HL-60/S4 treated with phorbol 12-myristate 13-acetate at 8.2 ng/mL for 4 days and 3 days (cell line): ENCODE results near the gene IFI44L.

Source experiments
- in situ Hi-C: fragments of 300-500 bp; cut with MboI; formaldehyde crosslinking; loops from 2 replicates; pipeline ENCODE4 v1.15.0; 2022; ENCODE audit warnings: low sequenced_read_pairs

The IFI44L gene

DNA sequence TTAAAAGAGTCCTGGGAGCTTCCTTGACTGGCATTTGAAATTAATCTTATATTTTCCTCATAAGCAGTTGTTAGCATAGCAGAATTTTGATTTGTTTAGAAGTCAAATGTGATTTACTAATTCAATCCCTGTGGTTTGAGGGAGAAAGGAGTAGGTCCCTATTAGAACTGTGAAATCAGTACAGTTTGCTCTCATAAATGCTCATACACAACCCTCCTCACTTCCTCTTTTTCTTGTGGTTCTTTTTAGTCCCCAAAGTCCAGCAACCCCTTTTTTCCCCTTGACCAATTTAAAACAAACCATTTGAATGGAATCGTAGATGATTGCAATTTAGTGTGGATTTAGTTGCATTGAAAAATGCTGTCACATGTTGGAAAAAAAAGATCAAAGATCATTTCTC is 20.2 kb downstream of the IFI44L start:
- in situ Hi-C loops, result no loop called here

DNA sequence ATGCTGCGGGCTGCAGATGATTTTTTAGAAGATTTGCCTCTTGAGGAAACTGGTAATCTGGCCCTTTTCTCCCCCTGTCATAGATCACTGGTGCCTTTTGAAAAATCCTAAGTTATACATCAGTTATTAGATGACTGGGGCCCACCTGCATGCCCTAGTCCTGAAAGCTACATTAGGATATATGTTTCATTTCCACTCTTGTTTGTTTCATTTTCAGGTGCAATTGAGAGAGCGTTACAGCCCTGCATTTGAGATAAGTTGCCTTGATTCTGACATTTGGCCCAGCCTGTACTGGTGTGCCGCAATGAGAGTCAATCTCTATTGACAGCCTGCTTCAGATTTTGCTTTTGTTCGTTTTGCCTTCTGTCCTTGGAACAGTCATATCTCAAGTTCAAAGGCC is 21.3 kb downstream of the IFI44L start:
- in situ Hi-C loops, result no loop called here

DNA sequence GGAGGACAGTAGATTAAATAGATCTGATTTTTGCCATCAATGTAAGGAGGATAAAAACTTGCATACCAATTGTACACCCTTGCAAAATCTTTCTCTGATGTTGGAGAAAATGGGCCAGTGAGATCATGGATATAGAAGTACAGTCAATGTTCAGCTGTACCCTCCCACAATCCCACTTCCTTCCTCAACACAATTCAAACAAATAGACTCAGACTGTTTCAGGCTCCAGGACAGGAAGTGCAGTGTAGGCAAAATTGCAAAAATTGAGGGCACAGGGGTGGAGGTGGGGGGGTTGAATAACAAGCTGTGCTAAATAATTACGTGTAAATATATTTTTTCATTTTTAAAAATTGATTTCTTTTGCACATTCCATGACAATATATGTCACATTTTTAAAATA is 25.5 kb downstream of the IFI44L start:
- in situ Hi-C loops, result no loop called here

DNA sequence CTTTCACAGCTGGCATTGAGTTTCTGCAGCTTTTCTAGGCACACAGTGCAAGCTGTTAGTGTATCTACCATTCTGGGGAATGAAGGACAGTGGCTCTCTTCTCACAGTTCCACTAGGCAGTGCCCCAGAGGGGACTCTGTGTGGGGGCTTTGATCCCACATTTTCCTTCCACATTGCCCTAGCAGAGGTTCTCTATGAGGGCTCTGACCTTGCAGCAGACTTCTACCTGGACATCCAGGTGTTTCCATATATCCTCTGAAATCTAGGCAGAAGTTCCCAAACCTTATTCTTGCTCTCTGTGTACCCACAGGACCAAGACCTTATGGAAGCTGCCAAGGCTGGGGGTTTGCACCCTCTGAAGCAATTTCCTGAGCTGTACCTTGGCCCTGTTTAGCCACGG is 27.0 kb downstream of the IFI44L start:
- in situ Hi-C loops, result no loop called here

DNA sequence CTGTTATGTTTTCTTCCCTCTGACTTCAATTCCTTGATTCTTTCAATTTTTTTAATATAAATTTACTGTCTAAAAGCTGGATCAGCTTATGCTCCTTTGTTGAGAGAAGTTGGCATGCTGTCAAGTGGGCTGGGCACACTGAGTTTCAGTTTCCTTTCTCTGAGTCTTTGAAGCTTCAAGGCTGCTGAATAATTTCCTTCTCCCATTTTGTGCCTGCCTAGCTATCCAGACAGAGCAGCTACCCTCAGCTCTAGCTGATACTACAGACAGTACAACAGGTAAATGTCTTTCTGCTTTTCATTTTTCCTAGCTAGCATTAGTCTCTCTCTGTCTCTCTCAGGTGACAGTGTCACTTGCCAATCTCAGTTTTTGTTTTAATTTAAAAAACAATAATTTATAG is 29.4 kb downstream of the IFI44L start, which contains the start of gene IFI44:
Gene IFI44, plus strand, starts transcription at position 204 of the 400 bp plus-strand sequence. CDS start 365 bp downstream, outside the sequence.
- in situ Hi-C loops, result no loop called here

DNA sequence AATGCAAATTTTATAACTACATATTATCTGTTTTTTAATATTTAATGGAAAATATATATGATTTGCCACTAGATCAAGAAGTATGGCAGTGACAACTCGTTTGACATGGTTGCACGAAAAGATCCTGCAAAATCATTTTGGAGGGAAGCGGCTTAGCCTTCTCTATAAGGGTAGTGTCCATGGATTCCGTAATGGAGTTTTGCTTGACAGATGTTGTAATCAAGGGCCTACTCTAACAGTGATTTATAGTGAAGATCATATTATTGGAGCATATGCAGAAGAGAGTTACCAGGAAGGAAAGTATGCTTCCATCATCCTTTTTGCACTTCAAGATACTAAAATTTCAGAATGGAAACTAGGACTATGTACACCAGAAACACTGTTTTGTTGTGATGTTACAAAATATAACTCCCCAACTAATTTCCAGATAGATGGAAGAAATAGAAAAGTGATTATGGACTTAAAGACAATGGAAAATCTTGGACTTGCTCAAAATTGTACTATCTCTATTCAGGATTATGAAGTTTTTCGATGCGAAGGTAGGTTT is 29.9 kb downstream of the IFI44L start:
- in situ Hi-C loops, result no loop called here

DNA sequence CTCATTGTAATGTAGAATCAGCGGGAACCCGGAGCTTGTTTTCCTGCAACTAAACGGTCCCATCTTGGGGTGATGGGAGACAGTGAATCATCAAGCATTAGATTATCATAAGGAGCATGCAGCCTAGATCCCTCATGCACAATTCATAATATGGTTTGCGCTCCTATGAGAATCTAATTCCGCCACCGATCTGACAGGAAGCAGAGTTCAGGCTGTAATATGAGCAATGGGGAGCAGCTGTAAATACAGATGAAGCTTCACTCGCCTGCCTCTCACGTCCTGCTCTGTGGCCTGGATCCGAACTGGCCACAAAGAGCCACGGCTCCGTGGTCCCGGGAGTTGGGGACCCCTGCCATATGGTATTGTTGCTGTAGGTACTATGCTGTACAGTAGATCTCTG is 31.0 kb downstream of the IFI44L start:
- in situ Hi-C loops, result no loop called here

DNA sequence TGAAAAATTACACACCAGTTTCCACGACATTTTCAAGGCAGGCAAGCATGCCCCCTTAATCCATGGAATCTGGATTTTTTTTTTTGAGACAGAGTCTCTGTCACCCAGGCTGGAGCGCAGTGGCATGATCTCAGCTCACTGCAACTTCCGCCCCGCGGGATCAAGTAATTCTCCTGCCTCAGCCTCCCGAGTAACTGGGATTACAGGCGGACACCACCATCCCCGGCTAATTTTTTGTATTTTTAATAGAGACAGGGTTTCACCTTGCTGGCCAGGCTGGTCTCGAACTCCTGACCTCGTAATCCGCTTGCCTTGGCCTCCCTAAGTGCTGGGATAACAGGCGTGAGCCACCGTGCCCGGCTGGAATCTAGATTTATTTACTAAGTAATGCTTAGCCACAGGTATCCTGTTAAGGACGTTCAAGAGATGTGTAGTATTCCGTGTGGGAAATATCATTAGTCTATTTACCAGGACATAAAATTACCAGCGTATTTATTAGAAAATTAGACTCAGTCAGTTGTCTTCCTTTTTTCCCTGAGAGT is 31.8 kb downstream of the IFI44L start:
- in situ Hi-C loops, result no loop called here

DNA sequence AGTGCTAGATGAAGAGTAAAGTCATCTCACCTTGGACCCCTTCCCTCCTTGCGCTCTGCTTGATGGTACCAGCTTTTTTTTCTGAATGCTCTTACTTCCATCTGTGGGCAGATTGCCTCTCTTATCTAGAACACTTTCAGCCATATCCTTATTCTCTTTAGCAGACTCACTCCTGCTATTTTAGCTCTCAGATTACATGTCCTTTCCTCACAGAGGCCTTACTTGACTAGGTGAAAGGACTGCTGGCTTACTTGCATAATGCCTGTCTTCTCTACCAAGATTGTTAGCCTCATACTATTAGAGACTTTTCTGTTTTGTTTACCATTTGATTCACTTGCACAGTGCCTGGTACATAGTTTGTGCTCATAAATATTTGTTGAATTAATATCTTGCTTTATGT is 38.7 kb downstream of the IFI44L start:
- in situ Hi-C loops, result no loop called here

DNA sequence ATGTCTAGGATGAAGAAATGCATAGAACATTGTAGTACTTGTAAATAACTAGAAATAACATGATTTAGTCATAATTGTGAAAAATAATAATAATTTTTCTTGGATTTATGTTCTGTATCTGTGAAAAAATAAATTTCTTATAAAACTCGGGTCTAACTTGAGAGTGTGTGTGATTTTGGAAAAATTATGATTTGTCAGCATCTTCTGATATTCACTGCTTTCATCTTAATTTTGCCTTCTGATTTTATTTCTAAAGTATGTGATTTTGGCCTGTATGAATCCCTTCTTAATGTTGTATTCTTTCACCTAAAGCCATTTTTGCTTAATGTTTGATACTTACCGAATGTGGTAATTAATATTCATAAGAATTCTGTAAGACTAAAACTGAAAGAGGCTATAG is 43.7 kb downstream of the IFI44L start:
- in situ Hi-C loops, result no loop called here

DNA sequence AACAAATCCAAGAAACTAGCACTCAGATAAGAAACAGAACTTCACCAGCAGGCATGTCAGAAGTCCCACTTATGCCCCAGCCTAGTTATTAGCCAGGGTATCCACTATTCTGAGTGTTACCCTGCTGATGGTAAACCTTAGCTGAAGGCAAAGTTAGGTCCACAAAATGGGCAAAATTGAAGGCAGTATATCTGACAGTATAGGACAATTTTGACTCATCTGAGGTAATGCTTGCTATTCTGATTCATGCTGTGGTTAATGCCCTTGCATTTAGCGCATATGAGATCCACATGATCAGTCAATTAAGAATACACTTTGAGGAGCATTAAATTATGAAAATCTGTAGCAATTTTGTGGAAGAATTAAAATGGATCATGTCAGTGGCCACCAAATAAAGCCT is 44.5 kb downstream of the IFI44L start:
- in situ Hi-C loops, result no loop called here

DNA sequence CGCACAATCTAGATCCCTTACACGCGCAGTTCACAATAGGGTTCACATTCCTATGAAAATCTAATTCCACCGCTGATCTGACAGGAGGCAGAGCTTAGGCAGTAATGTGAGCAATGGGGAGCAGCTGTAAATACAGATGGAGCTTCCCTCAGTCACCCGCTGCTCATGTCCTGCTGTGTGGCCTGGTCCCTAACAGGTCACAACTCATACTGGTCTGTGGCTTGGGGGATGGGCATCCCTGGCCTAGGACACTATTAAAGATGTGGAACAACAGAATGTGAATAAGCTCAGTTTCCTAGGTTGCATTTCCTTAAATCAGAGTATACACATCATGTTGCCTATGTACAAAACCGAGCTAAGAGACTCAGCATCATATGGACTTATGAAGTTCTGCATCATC is 45.6 kb downstream of the IFI44L start:
- in situ Hi-C loops, result no loop called here

DNA sequence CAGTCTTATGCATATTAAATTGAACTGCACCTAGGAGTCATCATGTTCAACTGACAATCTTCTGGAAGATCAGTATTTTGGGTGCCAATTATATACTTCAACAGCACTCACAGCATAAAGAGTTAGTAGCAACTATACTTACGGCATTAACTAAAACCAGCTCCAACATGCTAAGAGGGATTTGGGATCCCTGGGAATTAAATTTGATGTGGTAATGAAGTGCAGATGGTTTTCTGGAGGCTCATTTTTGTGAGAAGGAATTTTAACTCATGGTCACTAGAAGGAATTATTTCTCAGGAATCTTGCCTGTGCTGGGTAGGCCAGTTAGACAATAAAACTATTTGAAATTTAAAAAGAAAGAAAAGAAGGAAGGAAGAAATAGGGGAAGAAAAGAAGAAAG is 47.7 kb downstream of the IFI44L start:
- in situ Hi-C loops, result no loop called here

DNA sequence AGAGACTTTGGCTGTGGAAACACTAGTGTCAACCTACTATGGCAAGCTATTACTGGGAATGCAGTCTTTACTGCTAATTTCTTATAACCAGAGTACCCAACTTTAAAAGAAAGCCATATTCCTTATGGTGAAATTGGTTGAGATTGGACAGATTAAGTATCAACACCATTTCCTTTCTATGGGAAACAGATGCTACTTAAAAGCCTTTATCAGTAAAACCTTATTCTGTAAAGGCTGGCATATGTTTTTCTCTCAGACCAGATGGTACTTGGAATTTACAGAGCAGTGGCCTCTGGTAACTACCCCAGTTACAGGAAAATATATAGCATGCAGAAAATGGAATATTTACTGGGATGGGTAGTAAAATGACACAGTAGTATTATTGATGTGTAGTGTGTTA is 48.2 kb downstream of the IFI44L start:
- in situ Hi-C loops, result no loop called here

DNA sequence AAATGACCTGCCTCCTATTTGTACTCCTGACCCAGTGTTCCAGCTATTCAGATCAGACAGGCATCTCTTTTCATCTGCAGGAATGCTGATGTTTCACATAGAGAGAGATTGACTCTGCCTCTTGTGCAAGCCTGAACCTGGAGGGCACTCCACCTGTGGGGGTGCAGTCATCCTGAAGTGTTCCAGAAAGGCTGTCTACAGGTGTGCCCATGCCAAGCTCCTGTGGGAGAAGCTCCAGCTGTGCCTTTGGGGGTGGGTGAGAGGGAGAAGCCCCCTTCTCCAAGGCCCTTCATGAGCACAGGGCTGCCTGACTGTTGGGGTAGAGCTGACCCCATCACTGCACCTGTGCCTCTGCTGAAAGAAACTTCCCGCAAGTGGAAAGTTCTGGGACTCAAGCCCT is 52.2 kb downstream of the IFI44L start:
- in situ Hi-C loops, result no loop called here

DNA sequence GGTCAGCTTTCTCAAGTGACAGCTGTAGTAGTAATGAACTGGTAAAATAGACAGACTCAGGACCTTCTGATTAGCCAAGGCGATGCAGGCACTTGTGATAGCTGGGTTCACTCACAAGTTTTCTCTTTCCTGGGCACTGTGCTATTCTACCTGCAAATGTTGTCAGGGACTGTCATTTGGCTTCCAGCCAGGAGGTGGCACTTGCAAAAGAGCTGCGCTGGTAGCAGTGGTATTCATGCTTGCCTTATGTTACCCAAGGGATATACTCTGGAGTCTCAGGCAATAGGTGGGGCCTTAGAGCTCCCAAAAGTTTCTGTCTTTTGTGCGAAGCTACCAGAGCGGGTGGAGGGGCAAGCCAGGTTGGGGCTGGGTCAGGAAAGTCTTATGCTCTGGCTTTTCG is 52.9 kb downstream of the IFI44L start:
- in situ Hi-C loops, result no loop called here

DNA sequence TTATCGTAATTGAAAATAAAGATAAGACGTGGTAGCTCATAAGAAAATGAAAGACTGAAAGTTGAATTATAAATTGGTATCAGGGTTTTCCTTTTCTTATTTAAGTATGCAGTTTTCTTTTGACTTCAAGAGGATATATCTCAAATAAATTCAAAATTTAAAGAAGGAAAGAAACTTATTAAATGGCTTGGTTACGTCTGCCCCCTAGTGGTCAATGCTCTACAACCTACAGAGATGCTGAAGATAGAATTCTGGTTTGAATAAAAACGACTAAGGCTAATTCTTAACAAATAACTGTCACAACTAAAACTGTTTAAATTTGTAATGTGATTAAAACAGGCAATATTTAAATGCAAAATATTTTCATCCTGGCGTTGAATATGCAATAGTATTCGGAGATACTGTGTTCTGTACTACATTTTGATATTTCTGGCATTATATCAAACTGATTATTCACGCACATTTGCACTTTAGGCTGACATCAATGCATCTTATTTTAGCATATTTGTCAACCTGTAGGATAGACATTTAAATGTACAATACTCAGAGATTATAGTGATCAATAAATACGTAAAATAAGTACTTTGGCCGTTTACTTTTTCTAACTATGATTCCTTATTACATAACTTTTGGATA is 56.2 kb downstream of the IFI44L start:
- in situ Hi-C loops, result no loop called here

DNA sequence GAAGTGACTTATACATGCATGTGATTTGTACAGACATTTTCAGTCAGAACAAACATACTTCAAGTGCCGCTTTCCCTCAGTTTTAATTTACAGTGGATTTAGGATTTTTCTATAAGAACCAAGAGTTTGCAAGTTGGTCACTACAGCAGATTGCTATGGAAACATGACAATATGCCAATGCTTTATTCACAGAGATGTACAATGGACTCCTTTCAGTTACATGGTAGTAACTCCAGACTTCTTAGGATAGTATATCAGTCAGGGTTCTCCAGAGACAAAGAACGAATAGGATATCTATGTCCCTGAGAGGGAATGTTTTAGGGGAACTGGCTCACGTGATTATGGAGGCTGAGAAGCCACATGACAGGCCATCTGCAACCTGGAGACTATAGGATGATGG is 56.7 kb downstream of the IFI44L start:
- in situ Hi-C loops, result no loop called here

DNA sequence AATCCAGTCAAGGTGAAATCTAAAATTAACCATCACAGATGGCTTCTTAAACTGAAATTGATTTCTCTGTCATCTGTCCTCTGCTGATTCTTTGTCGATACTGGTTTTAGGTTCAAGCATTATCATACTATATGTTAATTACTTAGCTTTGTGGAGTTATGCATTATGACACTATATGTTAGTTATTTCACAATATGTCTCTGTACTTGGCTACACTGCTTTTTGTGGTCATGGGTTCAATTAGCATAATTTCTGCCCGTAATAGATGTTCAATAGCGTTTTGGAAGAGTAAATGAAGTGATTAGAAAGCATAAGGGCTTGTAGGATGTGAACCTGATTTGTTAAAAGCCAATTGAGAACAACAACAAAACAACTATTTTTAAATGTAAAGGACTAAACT is 57.5 kb downstream of the IFI44L start:
- in situ Hi-C loops, result no loop called here

DNA sequence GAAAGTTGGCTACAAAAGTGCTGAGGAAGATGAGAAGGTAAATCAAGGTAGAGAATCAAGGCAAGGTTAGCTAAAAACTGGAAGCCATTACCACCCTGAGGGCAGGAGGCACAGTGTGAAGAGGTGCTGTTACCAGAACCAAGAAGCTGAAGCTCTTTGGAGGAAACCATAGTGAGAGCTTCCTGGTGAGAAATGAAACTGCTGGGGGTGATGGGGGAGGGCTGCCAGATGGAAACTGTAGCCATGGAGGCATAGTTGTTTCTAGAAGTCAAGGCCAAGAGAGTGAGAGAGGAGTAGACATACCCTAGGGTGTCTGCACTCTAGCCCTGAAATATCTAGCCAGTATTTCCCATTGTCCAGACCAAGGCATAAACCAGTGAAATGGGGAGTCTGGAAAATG is 58.1 kb downstream of the IFI44L start:
- in situ Hi-C loops, result no loop called here

DNA sequence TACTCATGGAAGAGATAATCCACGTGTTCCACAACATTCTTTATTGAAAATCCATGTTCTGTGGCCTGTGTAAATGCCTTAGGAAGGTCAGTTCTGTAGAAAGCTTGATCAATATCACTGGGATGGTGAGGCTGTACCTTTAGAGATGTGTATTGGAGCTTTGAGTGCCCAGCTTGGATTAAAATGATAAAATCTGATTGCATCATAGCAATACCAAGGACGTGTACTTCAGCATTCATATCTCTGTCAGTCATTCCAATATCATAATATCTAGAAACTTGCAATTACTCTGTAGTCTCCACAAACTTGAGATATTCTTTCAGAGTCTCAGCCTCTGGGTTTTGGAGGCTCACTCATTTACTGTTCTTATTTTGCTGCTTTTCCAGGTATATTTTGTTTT is 61.0 kb downstream of the IFI44L start:
- in situ Hi-C loops, result no loop called here

DNA sequence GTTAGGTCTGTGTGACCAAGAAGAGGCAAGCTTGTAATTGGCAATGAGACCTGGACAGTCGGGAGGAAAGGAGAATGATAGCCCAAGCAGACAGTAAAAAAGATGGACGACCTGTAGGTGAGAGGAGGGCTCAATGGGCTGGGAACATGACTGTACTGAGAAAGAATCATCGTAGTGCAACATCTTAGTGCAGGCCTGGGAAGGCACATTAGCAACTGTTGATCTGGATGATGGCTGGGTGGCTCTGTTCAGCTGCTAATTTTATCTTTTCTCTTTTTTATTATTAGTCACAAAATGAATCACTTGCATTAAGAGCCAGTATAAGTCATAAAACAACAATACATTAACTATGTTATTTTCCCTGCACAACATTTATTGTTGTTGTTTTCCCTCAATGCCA is 62.2 kb downstream of the IFI44L start:
- in situ Hi-C loops, result no loop called here

DNA sequence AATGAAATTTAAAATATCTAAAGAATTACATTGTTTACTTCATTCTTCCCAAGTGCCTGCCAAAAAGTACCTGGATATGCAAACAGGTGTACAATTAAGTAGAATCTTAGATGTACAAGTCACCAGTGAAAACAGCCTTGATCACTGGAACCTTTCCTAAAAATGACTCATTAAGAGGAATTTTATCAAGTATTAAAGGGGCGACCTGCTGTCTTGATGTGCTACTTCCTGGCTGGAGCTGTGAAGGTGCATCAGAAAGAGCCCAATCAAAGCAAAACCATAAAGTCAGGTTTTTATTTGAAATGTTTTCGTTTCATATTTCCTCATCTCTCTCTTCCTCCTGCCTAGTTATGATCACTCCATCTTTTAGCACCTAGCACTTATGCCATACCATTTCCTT is 62.8 kb downstream of the IFI44L start:
- in situ Hi-C loops, result no loop called here
